ENCODE measurements around the gene KLHL17. TPM values are rescaled to one million over a fixed set of nuclear protein-coding genes. Genes with fewer than 3 reads are reported as not detected.

The KLHL17 gene
- total RNA-seq (2022; extraction: Qiagen RNA extraction; ENCODE audit: low read depth): 7.7 to 18.6 TPM (median 16.8 TPM) in 5 replicates

DNA sequence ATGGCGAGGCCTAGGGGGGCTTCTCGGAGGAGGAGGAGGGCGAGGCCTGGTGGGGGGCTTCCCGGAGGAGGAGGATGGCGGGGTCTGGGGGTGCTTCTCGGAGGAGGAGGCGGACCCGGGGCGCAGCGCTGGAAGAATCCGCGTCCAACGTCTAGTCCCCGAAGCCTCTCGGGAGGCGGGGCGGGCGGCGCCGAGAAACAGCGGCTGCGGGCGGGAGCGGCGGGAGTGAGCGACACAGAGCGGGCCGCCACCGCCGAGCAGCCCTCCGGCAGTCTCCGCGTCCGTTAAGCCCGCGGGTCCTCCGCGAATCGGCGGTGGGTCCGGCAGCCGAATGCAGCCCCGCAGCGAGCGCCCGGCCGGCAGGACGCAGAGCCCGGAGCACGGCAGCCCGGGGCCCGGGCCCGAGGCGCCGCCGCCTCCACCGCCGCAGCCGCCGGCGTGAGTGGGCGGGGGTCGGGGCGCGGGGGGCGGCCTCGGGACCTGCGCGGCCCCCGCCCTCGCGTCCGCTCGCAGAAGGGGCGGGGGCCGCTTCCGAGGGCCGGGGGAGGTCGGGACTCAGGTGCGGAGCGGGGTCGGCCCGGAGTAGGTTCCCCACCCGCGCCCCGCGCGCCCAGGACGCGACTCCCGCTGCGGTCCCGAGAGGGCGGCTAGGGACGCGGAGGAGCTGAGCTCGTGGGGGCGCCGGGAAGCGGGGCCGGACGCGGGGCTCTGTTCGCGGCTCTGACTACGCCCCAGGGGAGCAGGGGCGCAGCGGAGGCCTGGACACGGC lies at the start of gene KLHL17:
KLHL17 (plus strand) TSS at position 222 of the 769 bp plus-strand sequence; CDS start at position 332, 110 bp downstream.

DNA sequence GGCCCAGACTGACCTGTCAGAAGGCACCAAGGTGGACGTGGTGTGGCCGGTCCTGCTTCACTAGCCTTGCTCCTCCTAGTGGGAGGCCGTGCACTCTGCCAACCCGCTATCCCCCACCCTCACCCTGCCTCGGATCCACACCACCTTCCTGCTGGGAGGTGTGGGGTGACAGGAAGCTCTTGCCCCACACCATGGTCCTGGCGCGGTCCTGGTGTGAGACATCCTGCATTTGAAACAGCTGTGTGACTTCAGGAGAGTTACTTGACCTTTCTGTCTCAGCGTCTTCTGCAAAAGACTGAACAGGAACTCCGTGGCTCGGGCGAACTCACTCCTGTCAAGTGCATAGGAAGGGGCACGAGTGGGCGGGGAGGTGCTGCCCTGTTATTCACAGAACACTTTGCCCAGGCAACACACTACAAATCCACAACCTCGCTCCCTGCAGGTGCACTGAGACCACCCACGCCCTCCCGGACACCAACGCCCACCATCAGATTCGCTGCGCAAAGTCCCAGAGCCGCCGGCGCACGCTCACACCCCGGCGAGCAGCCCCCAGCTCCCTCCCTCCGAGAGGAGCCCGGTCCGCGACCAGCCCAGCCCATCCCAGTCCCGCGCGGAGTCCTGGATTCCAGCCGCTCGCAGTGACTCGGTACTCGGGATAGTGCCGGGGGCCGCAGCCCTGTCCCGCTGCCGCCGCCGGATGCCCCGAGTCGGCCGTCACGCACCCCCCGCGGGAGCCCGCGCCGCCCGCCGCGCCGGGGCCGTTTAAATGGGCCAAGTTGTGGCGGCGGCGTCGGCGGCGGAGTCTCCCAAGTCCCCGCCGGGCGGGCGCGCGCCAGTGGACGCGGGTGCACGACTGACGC lies 37.0 kb upstream of the KLHL17 start, which contains the start of gene SAMD11:
SAMD11 (plus strand) TSS at position 793 of the 860 bp plus-strand sequence. CDS start 509 bp downstream, outside the sequence.

DNA sequence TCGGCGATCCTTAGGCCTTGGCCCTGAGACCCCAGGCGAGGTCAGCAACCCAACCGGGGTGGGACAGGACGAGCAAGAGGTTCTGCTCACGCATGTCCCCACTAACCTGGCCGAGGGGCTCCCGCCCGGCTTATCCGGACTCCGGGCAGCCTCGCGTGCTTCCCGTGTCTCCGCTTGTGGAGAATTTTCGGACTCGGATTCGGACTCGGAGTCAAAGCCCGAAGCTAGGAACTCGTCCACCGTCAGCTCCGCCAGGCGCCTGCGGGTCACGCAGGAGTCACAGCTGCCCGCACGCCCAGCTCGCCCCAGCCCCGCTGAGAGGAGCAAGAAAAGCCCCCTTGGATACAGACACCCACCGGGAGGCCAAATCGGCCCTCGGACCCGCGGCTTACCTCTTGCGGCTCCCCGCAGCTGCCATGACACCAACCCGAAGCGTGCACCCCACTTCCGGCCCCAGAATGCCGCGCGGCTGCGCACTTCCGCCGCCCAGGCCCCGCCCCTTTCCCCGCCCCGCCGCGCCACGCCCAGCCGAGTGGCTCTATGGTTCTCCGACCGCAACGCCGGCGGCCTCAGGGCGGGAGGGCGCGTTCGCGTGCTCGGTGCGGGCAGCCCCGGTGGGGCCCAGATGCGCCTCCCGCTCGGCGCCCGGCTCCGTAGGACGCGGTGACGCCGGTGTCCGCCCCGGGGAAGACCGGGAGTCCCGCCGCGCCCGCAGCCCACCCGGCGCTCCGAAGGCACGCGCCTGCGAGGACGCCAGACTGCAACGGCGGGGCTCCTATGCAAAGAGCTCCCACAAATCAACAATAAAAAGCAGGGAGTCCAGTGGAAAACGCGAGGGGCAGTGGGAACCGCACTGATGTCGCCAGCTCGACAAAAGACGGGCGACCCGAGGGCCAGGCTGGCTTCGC lies 1.3 kb upstream of the KLHL17 start, which contains the start of gene NOC2L:
NOC2L (minus strand) TSS at position 434 of the 908 bp plus-strand sequence; CDS start at position 418, 16 bp downstream.

DNA sequence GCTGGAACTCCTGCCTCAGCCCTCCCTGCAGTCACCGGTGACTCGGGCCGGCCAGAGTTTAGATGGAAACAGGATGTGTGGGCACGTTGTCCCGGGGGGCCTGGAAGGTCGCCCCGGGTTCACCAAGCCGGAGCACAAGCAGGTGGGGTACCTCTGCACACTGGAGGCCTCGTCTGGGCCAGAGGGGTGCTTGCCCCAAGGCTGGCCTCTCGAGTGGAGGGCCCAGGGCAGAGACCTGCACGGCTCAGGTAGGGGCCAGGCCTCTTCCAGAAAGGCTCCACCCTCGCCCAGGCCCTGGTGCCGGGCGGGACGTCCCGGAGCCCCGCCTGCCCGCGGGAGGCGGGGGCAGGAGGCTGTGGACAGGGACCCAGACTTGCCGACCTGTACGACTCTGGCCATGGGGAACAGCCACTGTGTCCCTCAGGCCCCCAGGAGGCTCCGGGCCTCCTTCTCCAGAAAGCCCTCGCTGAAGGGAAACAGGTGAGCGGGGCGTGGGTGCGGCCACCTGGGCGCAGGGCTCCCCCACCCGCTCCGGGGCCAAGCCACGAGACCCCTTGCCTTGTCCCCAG lies 5.8 kb downstream of the KLHL17 start, which contains the start of gene PLEKHN1:
PLEKHN1 (plus strand) TSS at position 348 of the 569 bp plus-strand sequence; CDS start at position 398, 50 bp downstream.

DNA sequence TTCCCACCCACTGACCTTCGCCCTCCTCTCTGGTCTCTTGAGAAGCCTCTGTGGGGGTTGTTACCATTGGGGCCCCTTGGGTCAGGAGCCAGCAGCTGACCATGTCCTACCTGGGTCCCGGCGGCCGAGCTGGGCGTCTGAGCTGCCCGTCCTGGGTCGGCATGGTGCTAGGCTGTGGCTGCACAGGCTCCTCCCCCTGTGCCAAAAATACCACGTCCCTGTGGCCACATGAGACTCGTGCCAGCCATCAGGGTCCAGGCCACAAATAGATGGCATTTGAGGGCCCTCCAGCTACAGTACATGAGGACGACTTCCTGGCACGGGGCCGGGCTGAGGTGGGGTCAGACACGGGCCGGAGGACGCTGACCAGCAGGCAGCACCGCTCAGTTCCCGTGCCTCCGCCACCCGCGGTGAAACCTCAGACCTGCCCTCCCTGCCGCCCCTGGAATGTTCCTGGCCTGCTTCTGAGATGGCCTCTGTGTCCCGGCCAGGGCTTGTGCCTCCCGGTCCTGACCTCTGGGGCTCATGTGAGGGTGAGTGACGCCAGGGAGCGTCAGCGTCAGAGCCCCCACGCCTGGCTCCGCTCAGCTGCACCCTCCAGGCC lies 21.7 kb downstream of the KLHL17 start, which contains the start of gene PERM1:
PERM1 (minus strand) TSS at position 139 of the 604 bp plus-strand sequence. CDS start 1,064 bp downstream, outside the sequence.

DNA sequence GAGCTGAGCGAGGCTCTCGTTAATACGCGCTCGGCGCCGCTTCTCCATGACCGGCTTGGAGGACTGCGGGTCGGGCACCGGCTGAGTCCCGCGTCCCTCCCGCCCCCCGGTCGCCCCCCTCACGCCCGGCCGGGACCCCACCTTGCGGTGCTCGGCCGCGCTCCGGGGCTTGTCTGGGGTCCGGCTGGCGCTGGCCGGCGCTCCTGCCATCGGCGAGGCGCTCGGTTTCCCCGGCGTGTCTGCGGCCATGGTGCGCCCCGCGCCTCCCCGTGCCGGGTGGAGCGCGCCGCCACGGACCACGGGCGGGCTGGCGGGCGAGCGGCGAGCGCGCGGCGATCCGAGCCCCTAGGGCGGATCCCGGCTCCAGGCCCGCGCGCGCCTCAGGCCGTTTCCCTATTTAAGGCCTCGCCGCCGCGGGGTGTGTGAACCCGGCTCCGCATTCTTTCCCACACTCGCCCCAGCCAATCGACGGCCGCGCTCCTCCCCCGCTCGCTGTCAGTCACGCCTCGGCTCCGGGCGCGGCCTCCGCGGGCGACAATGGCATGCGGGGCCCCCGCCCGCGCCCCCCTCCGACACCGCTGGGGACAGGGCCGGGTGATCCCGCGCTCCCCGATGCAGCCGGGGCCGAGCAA lies 39.5 kb downstream of the KLHL17 start, which contains the start of gene HES4:
HES4 (minus strand) TSS at position 373 of the 632 bp plus-strand sequence; CDS start at position 249, 124 bp downstream.

DNA sequence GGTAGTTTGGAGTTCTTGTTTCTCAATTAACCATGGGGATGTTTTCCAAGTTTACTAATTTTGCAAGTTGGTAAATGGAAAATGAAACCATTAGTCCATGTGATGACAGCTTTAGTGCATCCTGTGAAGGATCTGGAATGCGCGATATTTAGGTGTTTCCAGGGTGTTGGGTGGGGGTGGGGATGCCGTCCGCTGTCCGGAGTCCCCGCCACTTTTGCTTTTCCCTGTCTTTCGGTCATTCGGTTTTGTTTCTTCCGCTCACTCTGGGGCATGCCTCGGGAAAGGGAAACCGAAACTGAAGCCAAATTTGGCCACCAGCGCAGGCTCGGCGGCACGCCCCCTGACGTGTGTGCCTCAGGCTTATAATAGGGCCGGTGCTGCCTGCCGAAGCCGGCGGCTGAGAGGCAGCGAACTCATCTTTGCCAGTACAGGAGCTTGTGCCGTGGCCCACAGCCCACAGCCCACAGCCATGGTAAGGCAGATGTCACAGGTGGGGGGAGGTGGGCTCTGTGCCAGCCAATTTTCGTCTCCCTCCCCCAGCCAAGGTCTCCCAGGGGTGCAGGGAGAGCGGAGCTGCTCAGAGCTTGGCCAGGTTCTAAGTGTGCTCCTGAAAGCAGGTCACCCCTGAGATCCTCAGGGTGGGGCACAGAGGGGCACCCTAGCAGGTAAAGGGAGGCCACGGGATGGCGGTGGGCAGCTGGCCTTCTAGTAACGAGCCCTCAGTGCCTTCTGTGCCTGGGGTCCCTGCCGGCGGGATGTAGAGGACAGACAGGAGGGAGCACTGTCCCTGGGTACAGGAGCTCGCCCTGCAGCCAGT lies 52.9 kb downstream of the KLHL17 start, which contains the start of gene ISG15:
ISG15 (plus strand) TSS at position 393 of the 817 bp plus-strand sequence; CDS start at position 470, 77 bp downstream.

Other genes starting within 250 kb of the KLHL17 start
- gene SAMD11, start 36.7 kb upstream of the KLHL17 start, total RNA-seq (2022; extraction: Qiagen RNA extraction; ENCODE audit: low read depth): 17.3 to 36.9 TPM (median 28.0 TPM) in 5 replicates
- 71.6 to 94.6 TPM (median 85.2 TPM) in 5 replicates for gene NOC2L, start 1.3 kb upstream of the KLHL17 start, total RNA-seq (2022; extraction: Qiagen RNA extraction; ENCODE audit: low read depth)
- gene PLEKHN1, start 5.9 kb downstream of the KLHL17 start, total RNA-seq (2022; extraction: Qiagen RNA extraction; ENCODE audit: low read depth): 4.4 to 7.1 TPM (median 6.1 TPM) in 5 replicates
- 0.09 to 0.16 TPM (median 0.15 TPM) in 5 replicates for gene PERM1, start 21.5 kb downstream of the KLHL17 start, total RNA-seq (2022; extraction: Qiagen RNA extraction; ENCODE audit: low read depth)
- 24.5 to 59.7 TPM (median 54.3 TPM) in 5 replicates for gene HES4, start 39.5 kb downstream of the KLHL17 start, total RNA-seq (2022; extraction: Qiagen RNA extraction; ENCODE audit: low read depth)
- 18.0 to 26.2 TPM (median 22.7 TPM) in 5 replicates for gene ISG15, start 52.9 kb downstream of the KLHL17 start, total RNA-seq (2022; extraction: Qiagen RNA extraction; ENCODE audit: low read depth)
- 101 to 135 TPM (median 119 TPM) in 5 replicates for gene AGRN, start 59.5 kb downstream of the KLHL17 start, total RNA-seq (2022; extraction: Qiagen RNA extraction; ENCODE audit: low read depth)
- gene RNF223, start 113.7 kb downstream of the KLHL17 start, total RNA-seq (2022; extraction: Qiagen RNA extraction; ENCODE audit: low read depth): 0.16 to 0.58 TPM (median 0.39 TPM) in 5 replicates
- 11.5 to 16.4 TPM (median 12.5 TPM) in 5 replicates for gene C1orf159, start 155.5 kb downstream of the KLHL17 start, total RNA-seq (2022; extraction: Qiagen RNA extraction; ENCODE audit: low read depth)
- not detected in 5 replicates for gene TTLL10, start 213.3 kb downstream of the KLHL17 start, total RNA-seq (2022; extraction: Qiagen RNA extraction; ENCODE audit: low read depth)
- gene TNFRSF18, start 246.0 kb downstream of the KLHL17 start, total RNA-seq (2022; extraction: Qiagen RNA extraction; ENCODE audit: low read depth): 0.23 to 0.31 TPM in 2 of 5 replicates, not detected in the others

All from A549 treated with DMSO at 1 μM for 4 hours (cell line).